HepG2 (cell line): ENCODE results near the gene BLZF1.

Experiments used
- EP300 ChIP-seq, 3 experiments: sonication (generic) in 1 of 3; formaldehyde crosslinking in 1 of 3; IDR thresholded peaks; 2 replicates each; pipeline versions ENCODE4 v1.5.1 to v1.6.1; 2011 to 2020; ENCODE audit warnings: low read depth in 2 of 3, low read length in 2 of 3, borderline replicate concordance in 1 of 3, improper control_type of control experiment in 1 of 3, mild to moderate bottlenecking in 1 of 3, missing genetic modification reagents in 1 of 3, moderate library complexity in 1 of 3
- EZH2 ChIP-seq: conservative IDR thresholded peaks from 2 replicates; pipeline ENCODE4 v1.6.1; 2012; ENCODE audit warnings: mild to moderate bottlenecking, low read depth, low read length, moderate library complexity
- FOXA1 ChIP-seq, 2 experiments: fragments of 450-650 bp in 1 of 2; sonication (generic) in 1 of 2; formaldehyde crosslinking in 1 of 2; IDR thresholded peaks; 2 replicates each; pipeline versions ENCODE4 v1.4.0 to v1.6.1; 2016 to 2020; ENCODE audit warnings: missing genetic modification reagents in 1 of 2
- KAT2B ChIP-seq: fragments of 150-350 bp; IDR thresholded peaks from 2 replicates; pipeline ENCODE4 v1.6.1; 2014; ENCODE audit warnings: low read depth, low read length, borderline replicate concordance
- KLF9 ChIP-seq: IDR thresholded peaks from 2 replicates; pipeline ENCODE4 v1.6.1; 2016; ENCODE audit warnings: low read depth
- MAFG ChIP-seq: sonication (generic); formaldehyde crosslinking; IDR thresholded peaks from 2 replicates; pipeline ENCODE4 v1.5.1; 2020; ENCODE audit warnings: mild to moderate bottlenecking, missing genetic modification reagents
- NR2F2 ChIP-seq: IDR thresholded peaks from 2 replicates; pipeline ENCODE4 v1.6.1; 2012; ENCODE audit warnings: low read depth, inconsistent platforms, borderline replicate concordance
- PHB2 ChIP-seq: fragments of 450-650 bp; IDR thresholded peaks from 2 replicates; pipeline ENCODE4 v1.6.1; 2018; ENCODE audit not compliant: partially characterized antibody
- SOX13 ChIP-seq, 3 experiments: fragments of 450-650 bp in 1 of 3; sonication (generic) in 1 of 3; formaldehyde crosslinking in 1 of 3; IDR thresholded peaks in 2 of 3; conservative IDR thresholded peaks in 1 of 3; 2 replicates each; pipeline versions ENCODE4 v1.5.0 to v1.6.1; 2016 to 2020; ENCODE audit warnings: antibody characterized with exemption in 1 of 3, mild to moderate bottlenecking in 1 of 3, missing compliant biosample characterization in 1 of 3, missing genetic modification reagents in 1 of 3, moderate library complexity in 1 of 3
- TEAD2 ChIP-seq: sonication (generic); formaldehyde crosslinking; IDR thresholded peaks from 2 replicates; pipeline ENCODE4 v1.9.0; 2021; ENCODE audit warnings: missing genetic modification reagents
- ZNF121 ChIP-seq: sonication (generic); formaldehyde crosslinking; IDR thresholded peaks from 2 replicates; pipeline ENCODE4 v1.5.0; 2020; ENCODE audit warnings: mild to moderate bottlenecking, missing genetic modification reagents
- ZNF20 ChIP-seq: sonication (generic); formaldehyde crosslinking; IDR thresholded peaks from 2 replicates; pipeline ENCODE4 v1.4.0; 2020; ENCODE audit warnings: mild to moderate bottlenecking, moderate library complexity, missing genetic modification reagents
- TF ChIP-seq, protein P1 (sequence below): sonication (generic); formaldehyde crosslinking; IDR thresholded peaks from 2 replicates; pipeline ENCODE4 v1.5.0; 2020; ENCODE audit warnings: mild to moderate bottlenecking, missing genetic modification reagents, moderate library complexity

DNA sequence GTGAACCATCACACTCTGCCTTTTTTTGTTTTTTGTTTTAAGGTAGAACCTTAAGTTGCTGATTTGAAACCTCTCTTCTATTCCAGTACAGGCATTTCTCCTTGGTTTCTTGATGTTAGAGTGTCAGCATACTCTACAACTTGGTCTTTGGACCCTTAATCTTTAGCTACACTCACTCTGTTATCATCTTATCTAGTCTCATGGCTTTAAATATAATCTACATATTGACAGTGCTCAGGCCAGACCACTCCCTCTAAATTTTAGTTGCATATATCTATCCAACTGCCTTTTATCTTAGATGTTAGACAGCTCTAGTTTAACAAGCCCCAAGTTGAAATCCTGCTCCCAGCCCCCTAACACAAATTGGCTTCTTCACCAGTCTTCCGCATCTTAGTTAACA is 22.5 kb upstream of the BLZF1 start:
- TF ChIP-seq TEAD2 (CRISPR knock-in tag) (no peak), KLF9 (CRISPR knock-in tag) (no peak), PHB2 (no peak), SOX13 (IDR thresholded peaks at IDR 0.05) (no peak), SOX13 (CRISPR knock-in tag; conservative IDR thresholded peaks at IDR 0.05 in 1 of 2, IDR thresholded peaks at IDR 0.05 in 1 of 2) (no peak), EZH2 (no peak), KAT2B (no peak), NR2F2 (no peak), EP300 (IDR thresholded peaks at IDR 0.05; ENCODE audit: low read depth in 2 of 2, low read length in 2 of 2) (no peak), EP300 (CRISPR knock-in tag; IDR thresholded peaks at IDR 0.05; ENCODE audit: borderline replicate concordance) (no peak), ZNF20 (CRISPR knock-in tag) (no peak), ZNF121 (CRISPR knock-in tag) (no peak), MAFG (CRISPR knock-in tag) (no peak), FOXA1 (IDR thresholded peaks at IDR 0.05) (no peak), FOXA1 (CRISPR knock-in tag; IDR thresholded peaks at IDR 0.05) (no peak)
- TF ChIP-seq, protein P1, sequence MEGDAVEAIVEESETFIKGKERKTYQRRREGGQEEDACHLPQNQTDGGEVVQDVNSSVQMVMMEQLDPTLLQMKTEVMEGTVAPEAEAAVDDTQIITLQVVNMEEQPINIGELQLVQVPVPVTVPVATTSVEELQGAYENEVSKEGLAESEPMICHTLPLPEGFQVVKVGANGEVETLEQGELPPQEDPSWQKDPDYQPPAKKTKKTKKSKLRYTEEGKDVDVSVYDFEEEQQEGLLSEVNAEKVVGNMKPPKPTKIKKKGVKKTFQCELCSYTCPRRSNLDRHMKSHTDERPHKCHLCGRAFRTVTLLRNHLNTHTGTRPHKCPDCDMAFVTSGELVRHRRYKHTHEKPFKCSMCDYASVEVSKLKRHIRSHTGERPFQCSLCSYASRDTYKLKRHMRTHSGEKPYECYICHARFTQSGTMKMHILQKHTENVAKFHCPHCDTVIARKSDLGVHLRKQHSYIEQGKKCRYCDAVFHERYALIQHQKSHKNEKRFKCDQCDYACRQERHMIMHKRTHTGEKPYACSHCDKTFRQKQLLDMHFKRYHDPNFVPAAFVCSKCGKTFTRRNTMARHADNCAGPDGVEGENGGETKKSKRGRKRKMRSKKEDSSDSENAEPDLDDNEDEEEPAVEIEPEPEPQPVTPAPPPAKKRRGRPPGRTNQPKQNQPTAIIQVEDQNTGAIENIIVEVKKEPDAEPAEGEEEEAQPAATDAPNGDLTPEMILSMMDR (CRISPR knock-in tag) = no peak
